NB4 (cell line): ENCODE data around the gene SOS2.

Experiments used
- DNase-seq: peaks from one replicate; pipeline ENCODE4 v3.0.0; 2010; ENCODE audit warnings: low read depth
- H3K4me3 ChIP-seq: one replicate; pipeline ENCODE4 v1.5.1; 2011; ENCODE audit warnings: mild to moderate bottlenecking, low read depth, low read length, moderate library complexity
- CTCF ChIP-seq: IDR thresholded peaks from one replicate; pipeline ENCODE4 v1.5.1; 2012; ENCODE audit warnings: low read depth, low read length
- MAX ChIP-seq: IDR thresholded peaks from 2 replicates; pipeline ENCODE4 v1.6.1; 2011; ENCODE audit warnings: low read depth, low read length
- MYC ChIP-seq: IDR thresholded peaks from 2 replicates; pipeline ENCODE4 v1.6.1; 2011; ENCODE audit warnings: low read depth, low read length
- POLR2A ChIP-seq: IDR thresholded peaks from 2 replicates; pipeline ENCODE4 v1.6.1; 2011; ENCODE audit warnings: mild to moderate bottlenecking; ENCODE audit not compliant: insufficient read length; ENCODE audit errors: extremely low read depth

The SOS2 gene

GRCh38 chr14:50242096-50242495 lies 10.7 kb upstream of the SOS2 start:
- no peak for TF ChIP-seq MAX
- TF ChIP-seq CTCF, result no peak
- no peak for TF ChIP-seq MYC
- TF ChIP-seq POLR2A, result no peak
- H3K4me3 ChIP-seq, result no peak overlapping the region
- no peak for DNase-seq

- H3K4me3 ChIP-seq, result no peak overlapping the region
- peak; percentile 86 for DNase-seq
- TF ChIP-seq MYC, result no peak
- TF ChIP-seq MAX, result 0 out of 2 replicates have a peak, but pooled peaks have one; percentile 23
These were observed 6.0 kb upstream of the SOS2 start for GRCh38 chr14:50237427-50237826.

- TF ChIP-seq MYC (no peak), MAX (no peak), CTCF (no peak), POLR2A (no peak)
- no peak overlapping the region for H3K4me3 ChIP-seq
- no peak for DNase-seq
These were observed 2.5 kb upstream of the SOS2 start for GRCh38 chr14:50233951-50234250.

- DNase-seq, result no peak
- no peak for TF ChIP-seq POLR2A
- no peak for TF ChIP-seq MYC
- no peak for TF ChIP-seq CTCF
- TF ChIP-seq MAX, result no peak
- no peak overlapping the region for H3K4me3 ChIP-seq
These were observed 2.0 kb upstream of the SOS2 start for GRCh38 chr14:50233166-50233950.

GRCh38 chr14:50232276-50232642 lies 881 bp upstream of the SOS2 start:
- TF ChIP-seq MYC (no peak), CTCF (no peak), MAX (no peak)
- no peak for DNase-seq
- H3K4me3 ChIP-seq, result peak overlapping the region; percentile 61

GRCh38 chr14:50230701-50231474 lies 490 bp downstream of the SOS2 start:
- TF ChIP-seq MYC (peak; percentile 38; the same call in 1 of the 2 replicates), MAX (peak; percentile 52), POLR2A (peak; percentile 29), CTCF (no peak)
- peak; percentile 80 for DNase-seq
- H3K4me3 ChIP-seq, result peak overlapping the region; percentile 94
